ENCODE measurements around the gene TMEM80. TPM values are rescaled to one million over a fixed set of nuclear protein-coding genes. Genes with fewer than 3 reads are reported as not detected.

TMEM80 gene
- total and polyA plus RNA-seq, 2 of the 8 experiments (the other 6 are each of a cell fraction or from before 2014, with no cell fraction given): 8.0 to 16.3 TPM

GRCh38 chr11:704228-704674, 8.6 kb downstream of the TMEM80 start:
- H3K4me1 ChIP-seq (replicated peaks in 1 of 4; ENCODE audit: control insufficient read depth in 3 of 4, insufficient read depth in 4 of 4, low read length in 3 of 4): peaks cover 0 to 36% (median 27%) of the 10 kb centered on the region in 4 experiments; a peak in 6 of 7 replicates
- no peak overlapping the region for H3K4ac ChIP-seq (replicated peaks; ENCODE audit: insufficient read length, low read depth, low read length)
- H3K23ac ChIP-seq (ENCODE audit: insufficient read length): no peak overlapping the region
- no peak overlapping the region for H3K14ac ChIP-seq (ENCODE audit: insufficient read length)
- no peaks in the 10 kb centered on the region for H3K36me3 ChIP-seq (ENCODE audit: control insufficient read depth in 2 of 4, insufficient read depth in 4 of 4, low read length in 3 of 4)
- no peaks in the 10 kb centered on the region for H3K79me1 ChIP-seq (ENCODE audit: low read depth, low read length)
- DNase-seq (ENCODE audit: low read depth in 1 of 2, low spot score in 2 of 2): no peak
- H3K23me2 ChIP-seq (ENCODE audit: low read depth, low read length): peaks cover 8% of the 10 kb centered on the region; the same call in 1 of the 2 replicates
- no peak overlapping the region; the same call in 1 of the 2 replicates for H2BK5ac ChIP-seq (ENCODE audit: low read depth, low read length)
- 96% methylated on average over 18 of the region's 18 CpGs; no CpG with 5 or more reads in 1 of the 2 experiments for WGBS, 2 experiments (ENCODE audit: extremely low coverage in 1 of 2, insufficient coverage in 1 of 2, insufficient read length in 1 of 2, insufficient replicate concordance in 2 of 2, low coverage in 1 of 2, low lambda C conversion rate in 2 of 2, missing lambda C conversion rate in 1 of 2)
- peaks cover 1 to 2% of the 10 kb centered on the region in 2 experiments for H4K20me1 ChIP-seq (replicated peaks in 1 of 2; ENCODE audit: control insufficient read depth in 1 of 2, insufficient read depth in 2 of 2, low read length in 2 of 2)
- H2AFZ ChIP-seq (ENCODE audit: low read length): no peak overlapping the region
- CTCF ChIA-PET (ENCODE audit: partially characterized antibody): interaction anchor here (0.6 to 3.6 kb wide), 8 partner anchors 8 to 71 kb away, joined by 3 to 22 read pairs (median 5); partner anchors contain the start of genes DEAF1 and TMEM80
- no peak overlapping the region for H3K56ac ChIP-seq (replicated peaks; ENCODE audit: insufficient read length, low read depth, low read length)
- H3K79me2 ChIP-seq (ENCODE audit: control insufficient read depth in 1 of 2, insufficient read depth in 2 of 2, low read length in 2 of 2): no peaks in the 10 kb centered on the region
- no peak overlapping the region for H4K5ac ChIP-seq (ENCODE audit: insufficient read length, low read depth, low read length)
- no peak overlapping the region for H2AK5ac ChIP-seq (ENCODE audit: low read depth, low read length)
- no peak overlapping the region for H2BK120ac ChIP-seq (replicated peaks; ENCODE audit: low read depth, low read length)
- POLR2A ChIA-PET (ENCODE audit: partially characterized antibody): interaction anchor here (1.0 to 2.4 kb wide), 12 partner anchors 9 to 90 kb away, joined by 3 to 8 read pairs (median 4); partner anchors contain the start of genes CEND1, DEAF1, TALDO1 and TMEM80
- no peak overlapping the region for H4K91ac ChIP-seq (replicated peaks; ENCODE audit: insufficient read length, low read length)
- no peak overlapping the region for H3K4me2 ChIP-seq (ENCODE audit: insufficient read depth in 1 of 2, low read depth in 2 of 2, low read length in 2 of 2)
- H2BK15ac ChIP-seq (ENCODE audit: low read length): no peak overlapping the region
- H2BK20ac ChIP-seq (ENCODE audit: low read length): no peak overlapping the region
- no peaks in the 10 kb centered on the region for H3K9me3 ChIP-seq (ENCODE audit: insufficient read depth in 2 of 2, low read depth in 1 of 2, low read length in 1 of 2)
- H2BK12ac ChIP-seq (ENCODE audit: low read depth, low read length): no peak overlapping the region
- H4K8ac ChIP-seq (ENCODE audit: extremely low read depth, insufficient read depth, low read length): no peak overlapping the region
- H3K9ac ChIP-seq (replicated peaks in 1 of 4; ENCODE audit: extremely low read depth in 1 of 4, low read depth in 3 of 4, low read length in 3 of 4): no peak overlapping the region
- H3K18ac ChIP-seq (ENCODE audit: extremely low read depth, low read length): no peak overlapping the region
- TF ChIP-seq GABPA (IDR thresholded peaks at IDR 0.05; ENCODE audit: borderline replicate concordance, insufficient read depth, low read length) (no peak), CREB1 (IDR thresholded peaks at IDR 0.05) (no peak)
- no peak overlapping the region for H3K27ac ChIP-seq (ENCODE audit: low read depth, low read length)
- H3K4me3 ChIP-seq (ENCODE audit: extremely low read depth in 1 of 4, insufficient read depth in 2 of 4, low read depth in 3 of 4, low read length in 4 of 4): no peak overlapping the region
- no peaks in the 10 kb centered on the region for H3K27me3 ChIP-seq (replicated peaks in 1 of 4; ENCODE audit: control insufficient read depth in 3 of 4, extremely low read depth in 1 of 4, insufficient read depth in 3 of 4, low read length in 3 of 4)
- no peak for FAIRE-seq
